Measurements from ENCODE around the gene FGF8. TPM values are rescaled to one million over a fixed set of nuclear protein-coding genes. Genes with fewer than 3 reads are reported as not detected.

Gene FGF8
- total and polyA plus RNA-seq, 9 of the 15 experiments (the other 6 are each of a cell fraction or from before 2014, with no cell fraction given): 0.13 to 0.82 (median 0.37) TPM; not detected in 5

DNA sequence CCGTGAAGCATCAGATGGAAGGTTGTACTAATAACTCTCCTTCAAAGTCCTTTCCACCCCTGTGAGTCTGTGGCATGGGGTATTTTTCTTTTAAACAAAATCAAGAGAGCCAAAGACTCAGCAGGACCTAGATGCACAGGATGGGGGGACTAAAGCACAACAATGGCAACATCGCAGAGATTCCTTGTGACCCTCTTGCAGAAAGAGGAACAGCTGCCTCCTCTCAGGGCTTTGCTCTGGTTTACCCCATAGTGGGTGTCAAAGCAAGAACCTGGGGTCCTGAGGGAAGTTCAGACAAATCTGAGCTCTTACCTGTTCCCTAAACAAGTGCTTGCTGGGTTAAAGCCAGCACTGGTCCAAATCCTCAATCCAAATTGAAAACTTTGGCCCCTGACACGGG, 39.2 kb downstream of the FGF8 start:
- TF ChIP-seq SPI1 (IDR thresholded peaks at IDR 0.05; ENCODE audit: borderline replicate concordance, low read depth, low read length) (peak; percentile 61; the same call in 1 of the 2 replicates), MYNN (IDR thresholded peaks at IDR 0.05) (no peak), MYNN (CRISPR knock-in tag; IDR thresholded peaks at IDR 0.05) (no peak), FOS (IDR thresholded peaks at IDR 0.05; ENCODE audit: extremely low read depth, insufficient read length) (no peak)
- Histone ChIP-seq H3K9me1 (ENCODE audit: control insufficient read depth, insufficient read depth, low read length) (no peaks in the 10 kb centered on the region), H3K9ac (ENCODE audit: insufficient read depth in 1 of 2, low read depth in 2 of 2, low read length in 2 of 2) (no peak overlapping the region), H4K20me1 (replicated peaks; ENCODE audit: control insufficient read depth, insufficient read depth, low read length) (no peaks in the 10 kb centered on the region), H3K4me1 (replicated peaks in 1 of 2; ENCODE audit: control insufficient read depth in 2 of 2, insufficient read depth in 2 of 2, low read length in 2 of 2) (no peaks in the 10 kb centered on the region; a peak in 1 of 5 replicates), H3K27ac (ENCODE audit: extremely low read depth, low read depth, low read length) (no peak overlapping the region), H3K36me3 (ENCODE audit: control insufficient read depth, insufficient read depth, low read length) (no peaks in the 10 kb centered on the region), H3K27me3 (ENCODE audit: control insufficient read depth in 2 of 2, insufficient read depth in 2 of 2, low read length in 2 of 2) (peaks cover 2 to 4% of the 10 kb centered on the region in 2 experiments; a peak in 2 of 5 replicates), H3K4me3 (no peak overlapping the region), H3K79me2 (ENCODE audit: control insufficient read depth, insufficient read depth, low read length) (no peaks in the 10 kb centered on the region), H3K4me2 (ENCODE audit: insufficient read depth, low read length) (no peak overlapping the region), H2AFZ (ENCODE audit: low read depth, low read length) (no peak overlapping the region), H3K9me3 (replicated peaks; ENCODE audit: control insufficient read depth, insufficient read depth, low read depth, low read length) (no peaks in the 10 kb centered on the region)
- ChIA-PET CTCF (ENCODE audit: low intra/inter-chr PET ratio) (no interaction called here), POLR2A (interaction anchor here (0.6 to 1.0 kb wide), 3 partner anchors 11 to 13 kb away, joined by 3 to 4 read pairs (median 3); no protein-coding TSS in a partner anchor)
- in situ Hi-C loops (cut with MboI) (no loop called here), intact Hi-C loops (cut with micrococcal nuclease) (no loop called here)
- ATAC-seq (no peak), FAIRE-seq (no peak), DNase-seq (ENCODE audit: extremely low read depth in 1 of 4, low spot score in 3 of 4) (no peak)
- no TSS peak for BruUV-seq (replicated peaks)
- 5% methylated on average over 3 of the region's 3 CpGs for WGBS (ENCODE audit: insufficient coverage, low coverage, missing lambda C conversion rate)

DNA sequence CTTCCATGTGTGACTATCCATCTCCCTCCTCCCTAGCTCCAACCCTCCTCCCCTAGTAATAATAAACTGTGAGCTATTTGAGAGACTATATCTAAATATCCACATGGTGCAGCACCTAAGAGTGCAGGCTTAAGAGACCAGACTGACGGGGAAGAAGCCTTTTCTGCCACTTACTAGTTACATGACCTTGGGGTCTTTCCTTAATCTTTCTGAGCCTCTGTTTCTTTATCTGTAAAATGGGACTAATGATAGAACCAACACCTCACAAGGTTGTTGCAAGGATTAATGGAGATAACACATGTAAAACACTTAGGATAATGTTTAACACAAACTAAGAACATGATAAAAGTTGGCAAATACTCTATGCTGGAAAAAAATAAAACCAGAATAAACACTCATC, 43.8 kb downstream of the FGF8 start:
- Histone ChIP-seq H4K20me1 (replicated peaks; ENCODE audit: control insufficient read depth, insufficient read depth, low read length) (no peaks in the 10 kb centered on the region), H3K9me3 (replicated peaks; ENCODE audit: control insufficient read depth, insufficient read depth, low read depth, low read length) (no peaks in the 10 kb centered on the region), H3K9ac (ENCODE audit: insufficient read depth in 1 of 2, low read depth in 2 of 2, low read length in 2 of 2) (no peak overlapping the region), H3K36me3 (ENCODE audit: control insufficient read depth, insufficient read depth, low read length) (no peaks in the 10 kb centered on the region), H3K4me2 (ENCODE audit: insufficient read depth, low read length) (no peak overlapping the region), H3K9me1 (ENCODE audit: control insufficient read depth, insufficient read depth, low read length) (no peaks in the 10 kb centered on the region), H2AFZ (ENCODE audit: low read depth, low read length) (no peak overlapping the region), H3K4me3 (no peak overlapping the region), H3K79me2 (ENCODE audit: control insufficient read depth, insufficient read depth, low read length) (peaks cover 11% of the 10 kb centered on the region), H3K27ac (ENCODE audit: extremely low read depth, low read depth, low read length) (no peak overlapping the region), H3K4me1 (replicated peaks in 1 of 2; ENCODE audit: control insufficient read depth in 2 of 2, insufficient read depth in 2 of 2, low read length in 2 of 2) (no peaks in the 10 kb centered on the region; a peak in 1 of 5 replicates), H3K27me3 (ENCODE audit: control insufficient read depth in 2 of 2, insufficient read depth in 2 of 2, low read length in 2 of 2) (no peaks in the 10 kb centered on the region)
- CTCF ChIA-PET (ENCODE audit: low intra/inter-chr PET ratio): no interaction called here
- in situ Hi-C loops (cut with MboI) (no loop called here), intact Hi-C loops (cut with micrococcal nuclease) (no loop called here)
- WGBS (ENCODE audit: insufficient coverage, low coverage, missing lambda C conversion rate): 20% methylated on average over 1 of the region's 1 CpG
- DNase-seq (ENCODE audit: extremely low read depth in 1 of 4, low spot score in 3 of 4) (no peak), ATAC-seq (no peak), FAIRE-seq (no peak)
- POLR2A ChIA-PET: interaction anchor here (0.5 to 1.0 kb wide), 4 partner anchors 16 to 114 kb away, joined by 3 to 4 read pairs (median 3); no protein-coding TSS in a partner anchor
- no TSS peak for BruUV-seq (replicated peaks)
- TF ChIP-seq, protein P1, sequence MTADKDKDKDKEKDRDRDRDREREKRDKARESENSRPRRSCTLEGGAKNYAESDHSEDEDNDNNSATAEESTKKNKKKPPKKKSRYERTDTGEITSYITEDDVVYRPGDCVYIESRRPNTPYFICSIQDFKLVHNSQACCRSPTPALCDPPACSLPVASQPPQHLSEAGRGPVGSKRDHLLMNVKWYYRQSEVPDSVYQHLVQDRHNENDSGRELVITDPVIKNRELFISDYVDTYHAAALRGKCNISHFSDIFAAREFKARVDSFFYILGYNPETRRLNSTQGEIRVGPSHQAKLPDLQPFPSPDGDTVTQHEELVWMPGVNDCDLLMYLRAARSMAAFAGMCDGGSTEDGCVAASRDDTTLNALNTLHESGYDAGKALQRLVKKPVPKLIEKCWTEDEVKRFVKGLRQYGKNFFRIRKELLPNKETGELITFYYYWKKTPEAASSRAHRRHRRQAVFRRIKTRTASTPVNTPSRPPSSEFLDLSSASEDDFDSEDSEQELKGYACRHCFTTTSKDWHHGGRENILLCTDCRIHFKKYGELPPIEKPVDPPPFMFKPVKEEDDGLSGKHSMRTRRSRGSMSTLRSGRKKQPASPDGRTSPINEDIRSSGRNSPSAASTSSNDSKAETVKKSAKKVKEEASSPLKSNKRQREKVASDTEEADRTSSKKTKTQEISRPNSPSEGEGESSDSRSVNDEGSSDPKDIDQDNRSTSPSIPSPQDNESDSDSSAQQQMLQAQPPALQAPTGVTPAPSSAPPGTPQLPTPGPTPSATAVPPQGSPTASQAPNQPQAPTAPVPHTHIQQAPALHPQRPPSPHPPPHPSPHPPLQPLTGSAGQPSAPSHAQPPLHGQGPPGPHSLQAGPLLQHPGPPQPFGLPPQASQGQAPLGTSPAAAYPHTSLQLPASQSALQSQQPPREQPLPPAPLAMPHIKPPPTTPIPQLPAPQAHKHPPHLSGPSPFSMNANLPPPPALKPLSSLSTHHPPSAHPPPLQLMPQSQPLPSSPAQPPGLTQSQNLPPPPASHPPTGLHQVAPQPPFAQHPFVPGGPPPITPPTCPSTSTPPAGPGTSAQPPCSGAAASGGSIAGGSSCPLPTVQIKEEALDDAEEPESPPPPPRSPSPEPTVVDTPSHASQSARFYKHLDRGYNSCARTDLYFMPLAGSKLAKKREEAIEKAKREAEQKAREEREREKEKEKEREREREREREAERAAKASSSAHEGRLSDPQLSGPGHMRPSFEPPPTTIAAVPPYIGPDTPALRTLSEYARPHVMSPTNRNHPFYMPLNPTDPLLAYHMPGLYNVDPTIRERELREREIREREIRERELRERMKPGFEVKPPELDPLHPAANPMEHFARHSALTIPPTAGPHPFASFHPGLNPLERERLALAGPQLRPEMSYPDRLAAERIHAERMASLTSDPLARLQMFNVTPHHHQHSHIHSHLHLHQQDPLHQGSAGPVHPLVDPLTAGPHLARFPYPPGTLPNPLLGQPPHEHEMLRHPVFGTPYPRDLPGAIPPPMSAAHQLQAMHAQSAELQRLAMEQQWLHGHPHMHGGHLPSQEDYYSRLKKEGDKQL (CRISPR knock-in tag; IDR thresholded peaks at IDR 0.05; ENCODE audit: borderline replicate concordance): no peak

Measured in K562 (cell line).